SJCRH30 (cell line): ENCODE results near the gene PUDP. TPM values are rescaled to one million over a fixed set of nuclear protein-coding genes. Genes with fewer than 3 reads are reported as not detected.

ENCODE experiments used
- DNase-seq, 2 experiments: peaks; one replicate each; pipeline ENCODE4 v3.0.0-alpha.2; 2015 to 2020
- H3K27ac ChIP-seq: fragments of 250-450 bp; sonication (Bioruptor Pico); 2 replicates; pipeline ENCODE4 v1.5.1; 2020; ENCODE audit warnings: mild to moderate bottlenecking, moderate library complexity
- H3K27me3 ChIP-seq: fragments of 250-450 bp; sonication (Bioruptor Pico); 2 replicates; pipeline ENCODE4 v1.5.1; 2020; ENCODE audit warnings: mild to moderate bottlenecking, moderate library complexity
- H3K36me3 ChIP-seq: fragments of 250-450 bp; sonication (Bioruptor Pico); 2 replicates; pipeline ENCODE4 v1.5.1; 2020; ENCODE audit warnings: mild to moderate bottlenecking, moderate library complexity
- H3K4me1 ChIP-seq: fragments of 250-450 bp; sonication (Bioruptor Pico); 2 replicates; pipeline ENCODE4 v1.5.1; 2020; ENCODE audit warnings: mild to moderate bottlenecking, moderate library complexity
- H3K4me3 ChIP-seq: fragments of 250-450 bp; sonication (Bioruptor Pico); 2 replicates; pipeline ENCODE4 v1.5.1; 2020; ENCODE audit warnings: mild to moderate bottlenecking, moderate library complexity
- H3K9me3 ChIP-seq: fragments of 250-450 bp; sonication (Bioruptor Pico); replicated peaks from 2 replicates; pipeline ENCODE4 v1.5.1; 2020; ENCODE audit warnings: mild to moderate bottlenecking, moderate library complexity
- total RNA-seq: library from RNA; depleted of rRNA; stranded (reverse); fragments of >200 nt; shearing (Covaris generic); gene quantifications from 2 replicates; pipeline ENCODE4 v1.2.3, GENCODE V29; 2014

Gene PUDP
- total RNA-seq, 1 experiment from 2014 or later = 22.5 TPM

DNA sequence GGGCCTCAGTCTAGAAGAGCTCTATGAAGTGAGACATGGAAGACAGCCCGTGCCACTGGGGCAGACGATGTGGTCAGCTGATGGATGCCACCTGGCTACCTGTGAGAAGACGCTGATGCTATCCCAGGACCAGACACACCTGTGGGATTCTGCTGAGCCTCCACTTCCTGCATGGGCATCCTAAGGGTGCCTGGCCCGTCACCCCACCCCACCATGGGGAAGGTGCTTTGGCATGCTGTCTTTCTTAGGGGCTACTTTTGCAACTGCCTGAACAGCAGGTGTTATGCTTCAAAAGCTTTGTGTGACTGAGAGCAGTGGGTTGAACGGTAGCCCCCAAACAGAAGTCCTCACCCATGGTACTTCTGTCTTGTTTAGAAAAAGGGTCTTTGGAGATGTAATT, 65.4 kb downstream of the PUDP start:
- H3K27ac ChIP-seq = peak overlapping the region; percentile 80
- no peak for DNase-seq
- H3K4me1 ChIP-seq = peaks cover 33% of the 10 kb centered on the region
- no peaks in the 10 kb centered on the region for H3K9me3 ChIP-seq
- H3K27me3 ChIP-seq = no peaks in the 10 kb centered on the region
- H3K36me3 ChIP-seq = no peaks in the 10 kb centered on the region
- H3K4me3 ChIP-seq = no peak overlapping the region

GRCh38 chrX:7077241-7078230, 70.4 kb downstream of the PUDP start:
- H3K4me1 ChIP-seq = peaks cover 3% of the 10 kb centered on the region
- DNase-seq = no peak
- no peak overlapping the region for H3K27ac ChIP-seq
- H3K36me3 ChIP-seq = no peaks in the 10 kb centered on the region
- no peaks in the 10 kb centered on the region for H3K9me3 ChIP-seq
- no peak overlapping the region for H3K4me3 ChIP-seq
- H3K27me3 ChIP-seq = no peaks in the 10 kb centered on the region

DNA sequence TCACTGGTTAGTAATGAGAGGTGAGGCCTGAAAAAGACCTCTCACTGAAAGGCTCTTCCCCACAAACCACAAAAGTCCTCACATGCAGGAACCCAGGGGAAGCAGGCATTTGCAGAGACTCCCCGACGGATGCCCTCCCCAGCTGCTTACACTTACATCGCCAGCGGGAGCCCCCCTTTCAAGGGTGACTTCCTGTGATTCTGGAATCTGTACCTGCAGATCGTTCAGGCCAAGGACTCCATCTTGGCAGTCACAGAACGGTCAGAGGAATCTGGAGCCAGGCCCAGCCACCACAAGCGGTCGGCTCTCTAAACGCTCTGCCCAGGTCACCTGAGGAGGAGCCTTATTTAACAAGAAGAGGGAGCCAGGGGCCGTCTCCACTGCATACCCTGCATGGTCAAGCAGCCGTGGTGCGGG, 71.7 kb downstream of the PUDP start:
- Histone ChIP-seq H3K9me3 (no peaks in the 10 kb centered on the region), H3K27ac (no peak overlapping the region), H3K4me3 (no peak overlapping the region), H3K36me3 (no peaks in the 10 kb centered on the region), H3K4me1 (no peaks in the 10 kb centered on the region), H3K27me3 (no peaks in the 10 kb centered on the region)
- no peak for DNase-seq

- no peak for DNase-seq
Observed at GRCh38 chrX:7074908-7075204, 73.1 kb downstream of the PUDP start.

GRCh38 chrX:7074148-7074907, 73.6 kb downstream of the PUDP start:
- H3K4me3 ChIP-seq = no peak overlapping the region
- H3K4me1 ChIP-seq = no peaks in the 10 kb centered on the region
- no peaks in the 10 kb centered on the region for H3K27me3 ChIP-seq
- no peaks in the 10 kb centered on the region for H3K9me3 ChIP-seq
- no peaks in the 10 kb centered on the region for H3K36me3 ChIP-seq
- DNase-seq = no peak
- H3K27ac ChIP-seq = no peak overlapping the region

More at GRCh38 chrX:7074908-7075204, 73.1 kb downstream of the PUDP start:
- H3K27ac ChIP-seq = no peak overlapping the region
- H3K4me1 ChIP-seq = no peaks in the 10 kb centered on the region
- no peaks in the 10 kb centered on the region for H3K27me3 ChIP-seq
- no peak overlapping the region for H3K4me3 ChIP-seq
- no peaks in the 10 kb centered on the region for H3K36me3 ChIP-seq
- no peaks in the 10 kb centered on the region for H3K9me3 ChIP-seq

DNA sequence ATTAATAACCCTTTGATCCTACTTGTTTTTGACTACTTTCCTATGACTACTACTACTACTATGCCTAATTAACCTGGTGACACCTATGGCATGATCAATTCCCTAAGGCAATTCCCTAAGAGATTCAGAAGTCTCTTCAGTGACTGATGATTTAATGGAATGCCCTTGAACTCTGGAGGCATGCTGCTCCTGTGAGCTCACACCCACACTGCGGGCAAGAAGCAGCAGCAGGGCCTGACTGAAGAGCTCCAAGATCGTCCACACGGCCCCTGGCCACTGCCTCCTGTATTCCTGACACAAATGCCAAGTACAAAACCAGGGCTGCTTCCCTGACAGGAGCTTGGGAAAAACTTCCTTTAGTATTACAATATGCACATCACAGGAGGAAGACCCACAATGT, 74.6 kb downstream of the PUDP start:
- Histone ChIP-seq H3K9me3 (no peaks in the 10 kb centered on the region), H3K27me3 (no peaks in the 10 kb centered on the region), H3K36me3 (no peaks in the 10 kb centered on the region), H3K4me3 (no peak overlapping the region), H3K4me1 (no peaks in the 10 kb centered on the region), H3K27ac (no peak overlapping the region)
- DNase-seq = no peak

- H3K27ac ChIP-seq = no peak overlapping the region
Observed at GRCh38 chrX:7072856-7073255, 75.1 kb downstream of the PUDP start.

DNA sequence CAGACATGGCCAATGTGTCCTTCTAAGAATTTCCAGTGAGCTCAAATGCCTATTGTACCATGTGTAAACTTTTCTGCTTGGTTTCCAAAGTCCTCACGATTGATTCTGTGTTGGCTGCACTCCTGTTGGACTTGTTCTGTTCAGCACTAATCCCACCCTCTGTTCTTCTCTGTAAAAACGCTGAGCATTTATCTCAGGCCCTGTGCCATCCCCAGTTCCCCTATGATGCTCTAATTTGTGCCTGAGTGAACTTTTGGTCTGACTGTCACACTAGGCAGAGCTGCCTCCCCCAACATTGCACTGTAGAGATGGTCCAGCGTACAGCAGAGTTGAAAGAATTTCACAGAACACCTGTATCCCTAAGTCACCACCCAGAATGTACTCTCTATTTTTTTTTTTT, 76.6 kb downstream of the PUDP start:
- no peaks in the 10 kb centered on the region for H3K9me3 ChIP-seq
- no peak overlapping the region for H3K4me3 ChIP-seq
- H3K36me3 ChIP-seq = no peaks in the 10 kb centered on the region
- DNase-seq = no peak
- H3K4me1 ChIP-seq = no peaks in the 10 kb centered on the region
- H3K27me3 ChIP-seq = no peaks in the 10 kb centered on the region
- no peak overlapping the region for H3K27ac ChIP-seq

More at GRCh38 chrX:7072856-7073255, 75.1 kb downstream of the PUDP start:
- H3K9me3 ChIP-seq = no peaks in the 10 kb centered on the region
- H3K27me3 ChIP-seq = no peaks in the 10 kb centered on the region
- H3K4me3 ChIP-seq = no peak overlapping the region
- no peaks in the 10 kb centered on the region for H3K4me1 ChIP-seq
- no peaks in the 10 kb centered on the region for H3K36me3 ChIP-seq
- DNase-seq = no peak

- Histone ChIP-seq H3K4me1 (no peaks in the 10 kb centered on the region), H3K4me3 (no peak overlapping the region), H3K36me3 (no peaks in the 10 kb centered on the region), H3K27me3 (no peaks in the 10 kb centered on the region), H3K9me3 (no peaks in the 10 kb centered on the region), H3K27ac (no peak overlapping the region)
- DNase-seq = no peak
Observed at GRCh38 chrX:7069556-7069955, 78.4 kb downstream of the PUDP start.

DNA sequence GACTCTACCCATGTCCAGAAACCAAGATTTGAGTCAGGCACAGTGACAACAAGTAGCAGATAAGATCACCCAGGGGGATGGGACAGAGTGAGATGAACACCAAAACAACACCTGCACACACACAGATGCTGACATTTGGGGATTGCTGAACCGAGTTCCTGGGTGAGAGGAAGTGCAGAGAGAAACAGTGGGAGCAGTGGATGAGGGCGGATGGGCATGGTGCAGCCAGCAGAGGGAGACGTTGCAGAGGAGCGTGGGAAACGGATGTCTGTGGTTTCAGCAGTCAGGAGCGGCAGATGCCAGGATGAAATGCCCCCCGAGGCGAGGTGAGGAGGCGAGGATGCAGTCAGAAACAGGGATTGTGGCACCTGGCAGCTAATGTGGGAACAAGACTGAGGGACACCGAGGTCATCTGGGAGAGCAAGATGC, 79.0 kb downstream of the PUDP start:
- Histone ChIP-seq H3K4me1 (no peaks in the 10 kb centered on the region), H3K9me3 (no peaks in the 10 kb centered on the region), H3K4me3 (no peak overlapping the region), H3K36me3 (no peaks in the 10 kb centered on the region), H3K27me3 (no peaks in the 10 kb centered on the region), H3K27ac (no peak overlapping the region)
- peak; percentile 25 to 49 for DNase-seq

DNA sequence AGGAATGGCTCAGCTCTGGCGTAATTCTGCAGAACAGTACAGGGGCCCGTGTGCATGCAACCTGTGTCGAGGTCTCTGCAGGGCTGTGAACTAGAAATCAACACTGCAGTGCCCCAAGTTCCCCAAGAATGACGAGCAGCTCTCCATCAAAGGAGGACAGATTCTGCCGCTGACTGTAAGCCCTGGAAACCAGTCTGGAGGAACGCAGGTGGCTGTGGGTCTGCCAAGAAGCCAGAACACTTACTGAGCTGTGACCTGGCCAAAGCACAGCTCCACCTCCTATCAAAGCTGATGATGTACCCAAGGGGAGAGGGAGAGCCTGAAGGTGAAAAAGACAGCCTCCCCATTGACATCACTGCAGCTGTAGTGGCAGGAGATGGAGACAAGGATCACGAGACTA, 80.7 kb downstream of the PUDP start:
- no peak overlapping the region for H3K27ac ChIP-seq
- no peak overlapping the region for H3K4me3 ChIP-seq
- H3K4me1 ChIP-seq = no peaks in the 10 kb centered on the region
- H3K36me3 ChIP-seq = no peaks in the 10 kb centered on the region
- DNase-seq = no peak
- H3K9me3 ChIP-seq = no peaks in the 10 kb centered on the region
- H3K27me3 ChIP-seq = no peaks in the 10 kb centered on the region

GRCh38 chrX:7065473-7065872, 82.5 kb downstream of the PUDP start:
- no peak overlapping the region for H3K27ac ChIP-seq
- H3K36me3 ChIP-seq = no peaks in the 10 kb centered on the region
- H3K9me3 ChIP-seq = no peaks in the 10 kb centered on the region
- no peaks in the 10 kb centered on the region for H3K27me3 ChIP-seq
- H3K4me1 ChIP-seq = no peaks in the 10 kb centered on the region
- no peak overlapping the region for H3K4me3 ChIP-seq
- DNase-seq = no peak

- Histone ChIP-seq H3K36me3 (no peaks in the 10 kb centered on the region), H3K4me1 (no peaks in the 10 kb centered on the region), H3K9me3 (no peaks in the 10 kb centered on the region), H3K4me3 (no peak overlapping the region), H3K27ac (no peak overlapping the region), H3K27me3 (no peaks in the 10 kb centered on the region)
- no peak for DNase-seq
Observed at GRCh38 chrX:7062903-7063302, 85.0 kb downstream of the PUDP start.

DNA sequence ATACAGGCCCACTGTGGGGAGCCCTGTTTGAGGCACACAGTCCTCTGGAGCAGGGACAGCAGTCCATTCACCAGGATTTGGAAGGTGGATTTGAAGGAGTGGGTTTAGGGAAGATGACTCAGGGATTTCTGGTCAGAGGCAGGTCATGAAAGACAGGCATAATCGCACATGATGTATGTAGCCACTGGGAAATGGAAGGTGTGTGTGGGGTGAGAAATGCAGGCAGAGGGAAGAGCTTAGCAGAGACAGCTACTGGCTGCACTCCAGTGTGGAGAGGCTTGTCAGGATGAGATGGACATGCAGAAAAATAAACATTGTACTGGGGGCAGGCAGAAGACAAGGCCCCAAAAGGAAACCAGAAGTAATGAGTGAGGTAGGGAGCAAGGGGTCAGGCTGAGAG, 85.7 kb downstream of the PUDP start:
- H3K4me1 ChIP-seq = no peaks in the 10 kb centered on the region
- DNase-seq = no peak

DNA sequence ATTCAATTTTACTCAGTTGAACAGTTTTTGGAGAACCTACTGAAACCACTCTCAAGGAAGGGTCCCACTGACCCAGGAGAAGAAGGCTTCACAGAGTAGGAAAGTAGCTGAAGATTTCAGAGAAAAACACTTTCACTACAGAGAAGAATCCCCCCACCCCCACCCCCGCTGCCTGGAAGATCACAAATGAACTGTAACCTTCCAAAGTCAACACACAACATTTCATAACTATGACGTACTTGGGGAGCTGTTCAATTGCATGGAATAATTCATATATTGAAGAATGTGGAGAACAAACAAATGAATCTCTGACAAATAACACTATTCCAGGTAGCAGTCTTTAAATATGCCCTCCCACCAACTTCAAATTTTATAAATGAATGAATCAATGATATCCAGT, 86.5 kb downstream of the PUDP start:
- H3K36me3 ChIP-seq = no peaks in the 10 kb centered on the region
- no peaks in the 10 kb centered on the region for H3K27me3 ChIP-seq
- H3K9me3 ChIP-seq = no peaks in the 10 kb centered on the region
- no peaks in the 10 kb centered on the region for H3K4me1 ChIP-seq
- no peak overlapping the region for H3K27ac ChIP-seq
- DNase-seq = no peak
- H3K4me3 ChIP-seq = no peak overlapping the region

More for the DNA sequence above, 85.7 kb downstream of the PUDP start:
- Histone ChIP-seq H3K4me3 (no peak overlapping the region), H3K9me3 (no peaks in the 10 kb centered on the region), H3K27ac (no peak overlapping the region), H3K27me3 (no peaks in the 10 kb centered on the region), H3K36me3 (no peaks in the 10 kb centered on the region)
